ENCODE measurements around the gene ST3GAL2. TPM values are rescaled to one million over a fixed set of nuclear protein-coding genes. Genes with fewer than 3 reads are reported as not detected.
"Not testable (repeated sequence)": the region's sequence is repeated elsewhere in the genome, so short reads cannot be mapped to it uniquely, and the experiment has no call there.

Gene ST3GAL2
- total RNA-seq, 1 experiment from 2014 or later, result 8.9 TPM

DNA sequence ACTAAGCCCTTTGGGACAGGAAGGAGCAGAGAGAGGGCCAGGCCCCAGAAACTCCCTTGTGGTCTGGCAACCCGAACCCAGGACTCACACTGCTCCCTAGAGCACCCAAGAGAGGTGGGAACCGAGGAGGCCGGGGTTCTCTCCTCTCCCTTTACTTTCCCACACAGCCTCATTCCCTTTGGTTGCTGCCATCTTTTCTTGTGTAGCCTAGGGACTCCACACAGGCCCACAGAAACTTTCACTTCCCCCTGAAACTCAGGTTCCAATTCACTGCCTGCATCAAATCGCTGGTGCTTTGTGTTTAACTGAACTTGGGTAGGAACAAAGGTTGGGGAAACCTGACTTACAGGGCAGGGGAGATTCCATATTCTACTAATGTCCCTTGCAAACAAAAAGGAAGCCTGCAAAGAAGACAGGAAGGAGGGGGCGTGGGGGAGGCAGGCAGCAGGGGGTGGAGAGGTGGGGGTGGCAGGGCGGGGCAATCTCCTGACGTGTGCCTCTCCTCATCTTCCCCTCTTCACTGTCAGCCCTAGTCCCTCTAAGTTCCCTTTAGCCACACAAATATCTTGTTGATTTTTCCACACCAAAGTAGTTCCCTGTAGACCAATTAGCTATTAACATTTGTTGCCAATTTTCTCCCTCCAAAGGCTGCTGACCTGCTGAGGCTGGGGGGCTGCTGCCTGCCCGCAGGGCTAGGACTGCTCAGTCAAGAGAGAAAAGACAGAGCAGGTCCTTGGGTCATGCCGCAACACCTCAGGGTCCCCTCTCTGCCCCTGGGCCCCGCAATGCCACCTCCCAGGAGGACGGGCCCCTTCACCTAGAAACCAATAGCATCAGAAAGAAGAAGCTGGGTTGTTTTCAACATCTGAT lies 8.0 kb downstream of the ST3GAL2 start:
- Histone ChIP-seq H3K4me3 (no peak overlapping the region), H3K9me3 (no peaks in the 10 kb centered on the region), H3K27me3 (no peaks in the 10 kb centered on the region), H3K36me3 (no peaks in the 10 kb centered on the region; the same call in 1 of the 2 replicates)
- no peak for DNase-seq

DNA sequence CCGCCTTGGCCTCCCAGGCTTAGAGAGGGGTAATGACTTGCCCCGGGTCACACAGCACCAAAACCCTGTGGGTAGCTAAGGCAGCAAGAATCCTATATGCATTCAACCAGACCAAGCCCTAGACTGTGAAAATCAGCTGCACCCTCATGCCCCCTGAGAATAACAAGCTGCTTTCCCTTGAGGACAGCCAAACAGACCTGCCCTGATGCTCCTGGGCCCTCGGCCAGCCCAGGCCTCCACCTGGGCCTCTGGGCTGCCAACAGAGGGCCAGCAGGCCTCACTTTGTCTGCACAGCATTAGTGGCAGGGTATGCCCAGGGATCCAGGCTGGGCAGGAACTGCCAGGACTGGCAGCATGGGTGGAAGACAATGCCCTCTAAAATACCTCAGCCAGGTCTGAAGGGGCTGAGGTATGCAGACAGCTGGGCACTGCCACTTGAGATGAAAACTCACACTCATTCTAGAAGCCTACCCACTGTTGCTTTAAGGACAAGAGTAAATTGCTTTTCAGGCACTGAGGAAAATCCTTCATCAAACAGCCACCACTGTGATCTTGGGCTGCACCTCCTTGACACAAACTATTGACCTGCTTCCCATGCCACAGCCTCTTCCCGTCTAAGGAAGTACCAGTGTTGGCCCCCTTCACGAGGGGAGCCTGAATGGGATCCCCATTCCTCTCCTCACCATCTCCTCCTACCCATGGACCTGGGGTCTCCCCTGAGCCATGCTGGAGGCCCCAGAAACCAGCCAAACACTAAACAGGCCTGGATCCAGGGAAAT lies 8.8 kb downstream of the ST3GAL2 start:
- DNase-seq, result no peak
- H3K36me3 ChIP-seq, result no peaks in the 10 kb centered on the region; the same call in 1 of the 2 replicates
- H3K4me3 ChIP-seq, result no peak overlapping the region
- H3K27me3 ChIP-seq, result no peaks in the 10 kb centered on the region
- H3K9me3 ChIP-seq, result no peaks in the 10 kb centered on the region

DNA sequence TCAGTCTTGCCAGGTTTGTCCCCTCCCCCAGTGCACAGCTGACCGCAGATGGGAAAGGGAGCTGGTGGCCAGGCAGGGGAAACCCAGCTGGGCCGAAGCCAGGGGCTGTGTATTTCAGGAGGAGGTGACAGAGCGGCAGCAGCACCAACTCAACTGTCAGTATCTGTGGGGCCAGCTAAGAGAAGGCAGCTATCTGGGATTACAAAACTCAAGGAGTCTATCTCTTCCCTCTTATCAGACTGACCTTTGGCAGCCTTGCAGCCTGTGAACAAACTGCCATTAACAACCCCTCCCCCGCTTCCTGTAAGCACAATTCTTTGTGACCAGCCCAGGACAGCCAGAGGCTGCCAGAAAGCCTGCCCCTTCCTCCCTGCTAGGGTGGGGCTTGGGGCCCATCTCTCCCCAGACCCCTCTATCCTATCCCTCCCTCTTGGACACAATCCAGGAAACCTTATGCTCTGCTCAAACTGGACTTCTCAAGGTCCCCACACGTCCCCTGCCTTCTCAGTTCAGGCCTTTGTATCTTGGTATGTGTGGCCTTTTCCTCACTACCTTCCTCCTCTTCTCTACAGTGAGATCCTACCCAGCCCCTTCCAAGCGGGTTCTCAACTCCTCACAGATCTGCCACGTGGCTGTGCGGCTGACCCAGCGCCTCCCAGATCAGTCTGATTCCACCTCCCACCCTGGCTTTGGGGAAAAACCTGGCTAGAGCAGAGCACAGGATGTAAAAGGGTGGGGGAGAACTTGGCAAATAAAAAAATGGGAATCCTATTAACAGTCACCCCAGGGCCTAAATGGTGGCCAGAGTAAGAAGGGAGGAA lies 10.5 kb downstream of the ST3GAL2 start:
- no peak overlapping the region for H3K4me3 ChIP-seq
- no peaks in the 10 kb centered on the region for H3K36me3 ChIP-seq
- no peaks in the 10 kb centered on the region for H3K9me3 ChIP-seq
- peak; percentile 88 for DNase-seq
- H3K27me3 ChIP-seq, result no peaks in the 10 kb centered on the region

DNA sequence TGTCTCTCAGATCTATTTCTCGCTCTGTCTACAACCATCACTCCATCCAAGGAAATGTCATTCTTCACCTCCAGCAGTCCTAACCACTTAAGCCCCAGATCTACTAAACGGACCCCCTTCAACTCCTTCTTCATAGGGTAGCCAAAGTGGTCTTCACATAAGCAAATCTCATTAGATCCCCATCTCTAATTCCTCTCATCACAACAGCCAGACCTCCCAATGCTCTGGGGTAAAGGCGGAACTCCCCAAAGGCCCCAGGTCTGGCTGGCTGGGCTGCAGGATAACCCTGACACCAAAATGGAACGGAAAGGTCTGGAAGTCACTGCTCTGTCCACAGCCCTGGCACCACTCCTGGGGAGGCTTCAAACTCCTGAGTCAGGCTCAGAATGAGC lies 11.1 kb downstream of the ST3GAL2 start:
- Histone ChIP-seq H3K36me3 (no peaks in the 10 kb centered on the region), H3K9me3 (no peaks in the 10 kb centered on the region), H3K27me3 (no peaks in the 10 kb centered on the region), H3K4me3 (no peak overlapping the region)
- no peak for DNase-seq

DNA sequence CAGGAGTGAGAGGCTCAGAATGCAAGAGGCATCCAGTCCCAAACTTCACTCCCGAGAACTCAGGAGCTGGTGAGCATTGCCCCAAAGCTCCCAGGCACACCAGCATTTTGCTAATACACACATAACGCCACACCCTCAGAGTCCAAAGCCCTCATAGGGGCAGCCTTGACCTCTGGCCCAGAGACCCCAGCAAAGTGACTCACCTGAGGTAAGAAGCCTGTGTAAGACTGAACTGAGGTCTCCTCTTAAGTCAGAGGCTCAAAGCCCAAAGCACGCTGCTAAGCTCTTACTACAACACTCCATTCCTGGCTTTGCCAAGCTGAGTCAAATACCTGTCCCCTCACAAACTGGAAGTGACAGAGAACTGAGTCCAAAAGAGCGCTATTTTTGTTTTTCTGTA lies 16.4 kb downstream of the ST3GAL2 start:
- no peaks in the 10 kb centered on the region for H3K9me3 ChIP-seq
- no peak overlapping the region for H3K4me3 ChIP-seq
- no peak for DNase-seq
- no peaks in the 10 kb centered on the region for H3K27me3 ChIP-seq
- no peaks in the 10 kb centered on the region for H3K36me3 ChIP-seq

DNA sequence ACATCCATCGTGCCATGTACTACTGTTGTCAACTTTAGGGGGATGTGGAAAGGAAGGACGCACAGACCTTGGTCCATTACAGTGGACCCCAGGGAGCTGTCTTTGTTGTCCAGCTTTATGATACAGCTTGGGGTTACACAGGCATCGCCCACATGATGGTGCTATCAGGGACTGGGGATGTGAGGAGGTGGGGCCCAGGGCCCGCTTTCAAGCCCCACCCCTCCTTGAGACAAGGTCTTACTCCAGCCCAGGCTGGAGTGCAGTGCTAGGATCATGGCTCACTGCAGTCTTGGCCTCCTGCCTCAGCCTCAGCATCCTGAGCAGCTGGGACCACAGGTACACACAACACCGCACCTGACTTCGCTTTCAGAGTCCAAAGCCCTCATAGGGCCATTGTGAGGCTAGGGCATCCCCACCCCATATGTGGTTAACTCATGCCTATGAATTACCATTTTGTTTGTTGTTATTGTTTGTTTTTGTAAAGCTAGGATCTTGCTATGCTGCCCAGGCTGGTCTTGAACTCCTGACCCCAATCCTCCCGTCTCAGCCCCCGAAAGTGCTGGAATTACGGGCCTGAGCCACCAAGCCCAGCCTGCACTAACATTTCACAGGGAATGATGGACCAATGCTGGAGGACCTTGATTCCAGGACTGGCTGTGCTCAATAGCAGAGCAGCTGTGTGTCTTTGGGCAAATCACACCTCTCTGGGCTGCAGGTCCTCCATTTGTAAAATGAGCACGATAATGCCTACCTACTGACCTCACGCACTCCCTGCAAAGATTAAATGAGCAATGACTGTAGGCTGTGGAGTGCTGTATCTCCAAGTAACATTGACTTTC lies 17.2 kb downstream of the ST3GAL2 start:
- Histone ChIP-seq H3K9me3 (no peaks in the 10 kb centered on the region), H3K36me3 (no peaks in the 10 kb centered on the region), H3K27me3 (no peaks in the 10 kb centered on the region), H3K4me3 (no peak overlapping the region)
- no peak for DNase-seq

DNA sequence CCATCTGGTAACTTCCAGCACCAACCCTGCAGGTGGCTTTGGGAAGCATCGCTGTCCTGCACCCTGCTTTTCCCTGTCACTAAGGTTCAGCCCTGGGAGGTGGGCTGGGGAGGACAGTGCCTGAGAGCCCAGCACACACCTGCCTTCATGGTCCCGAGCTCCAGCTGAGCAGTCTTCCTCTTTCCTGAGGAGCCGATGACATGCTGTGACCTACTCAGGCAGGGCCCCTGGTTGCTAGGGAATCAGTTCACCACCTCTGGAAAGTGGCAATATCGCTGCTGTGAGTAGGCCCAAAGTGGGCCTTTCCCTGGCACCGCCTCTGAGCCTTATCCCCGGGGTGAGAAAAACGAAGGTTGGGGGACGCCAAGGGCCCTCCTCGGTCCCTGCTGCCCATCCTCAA lies 17.9 kb downstream of the ST3GAL2 start:
- Histone ChIP-seq H3K36me3 (no peaks in the 10 kb centered on the region), H3K4me3 (no peak overlapping the region), H3K9me3 (no peaks in the 10 kb centered on the region), H3K27me3 (no peaks in the 10 kb centered on the region)
- DNase-seq, result no peak

DNA sequence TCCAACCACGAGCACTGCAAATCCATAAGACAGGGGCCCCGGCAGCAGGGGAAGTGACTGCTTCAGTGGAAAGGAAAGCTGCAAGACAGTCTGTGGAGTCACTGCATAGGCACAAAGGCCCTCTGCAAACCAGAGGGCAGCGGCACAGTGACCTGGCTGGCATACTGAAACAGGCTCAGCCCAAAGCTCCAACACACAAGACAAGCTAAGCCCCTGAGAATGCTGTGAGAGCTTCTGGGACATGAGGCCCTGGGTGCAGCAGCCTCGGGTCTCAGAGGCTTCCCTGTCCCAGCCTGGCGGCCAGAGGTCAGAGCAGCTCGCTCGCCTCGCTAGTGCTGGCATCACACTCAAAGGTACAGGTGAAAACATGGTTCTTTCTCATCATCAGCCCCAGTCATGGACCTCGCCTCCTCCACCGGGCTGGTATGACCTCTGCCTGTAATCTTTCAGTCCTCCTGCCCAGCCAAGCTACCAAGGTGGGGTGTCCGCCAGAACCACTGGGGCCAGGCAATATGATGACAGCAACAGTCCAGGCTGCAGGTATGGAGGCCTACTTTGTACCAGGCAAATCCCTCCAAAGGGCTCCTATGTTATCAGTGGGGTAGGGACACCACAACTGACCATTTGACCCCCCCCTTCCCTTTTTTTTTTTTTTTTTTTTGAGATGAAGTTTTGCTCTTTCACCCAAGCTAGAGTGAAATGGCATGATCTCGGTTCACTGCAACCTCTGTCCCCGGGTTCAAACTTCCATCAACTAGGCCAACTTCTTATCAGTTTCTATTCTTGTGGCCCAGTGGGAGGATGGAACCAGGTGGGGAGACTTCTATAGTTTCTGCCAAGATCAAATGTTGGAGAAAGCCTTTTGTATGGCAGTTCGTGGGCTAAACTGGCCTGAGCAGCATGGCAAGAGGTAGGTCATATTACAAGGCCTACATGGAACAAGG lies 19.2 kb downstream of the ST3GAL2 start:
- no peak overlapping the region for H3K4me3 ChIP-seq
- no peaks in the 10 kb centered on the region for H3K27me3 ChIP-seq
- H3K36me3 ChIP-seq, result no peaks in the 10 kb centered on the region
- no peaks in the 10 kb centered on the region for H3K9me3 ChIP-seq
- no peak for DNase-seq

DNA sequence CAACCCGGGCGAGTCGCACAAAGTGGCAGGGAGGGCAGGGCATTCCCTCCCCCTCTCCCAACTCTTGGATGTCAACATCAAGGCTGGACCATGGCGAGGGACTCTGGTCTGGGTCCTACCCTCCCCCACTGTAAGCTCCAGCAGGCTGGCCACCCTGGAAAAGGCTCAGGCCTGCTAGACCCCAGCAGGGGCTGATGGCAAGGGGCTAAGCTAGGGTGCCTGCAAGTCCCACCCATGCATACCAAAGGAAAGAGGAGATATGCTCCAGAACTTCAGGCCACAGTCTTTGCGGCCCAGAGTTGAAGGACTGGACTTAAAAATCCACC lies 19.9 kb downstream of the ST3GAL2 start:
- no peak overlapping the region for H3K4me3 ChIP-seq
- no peak for DNase-seq
- H3K9me3 ChIP-seq, result no peaks in the 10 kb centered on the region
- no peaks in the 10 kb centered on the region for H3K36me3 ChIP-seq
- H3K27me3 ChIP-seq, result no peaks in the 10 kb centered on the region

DNA sequence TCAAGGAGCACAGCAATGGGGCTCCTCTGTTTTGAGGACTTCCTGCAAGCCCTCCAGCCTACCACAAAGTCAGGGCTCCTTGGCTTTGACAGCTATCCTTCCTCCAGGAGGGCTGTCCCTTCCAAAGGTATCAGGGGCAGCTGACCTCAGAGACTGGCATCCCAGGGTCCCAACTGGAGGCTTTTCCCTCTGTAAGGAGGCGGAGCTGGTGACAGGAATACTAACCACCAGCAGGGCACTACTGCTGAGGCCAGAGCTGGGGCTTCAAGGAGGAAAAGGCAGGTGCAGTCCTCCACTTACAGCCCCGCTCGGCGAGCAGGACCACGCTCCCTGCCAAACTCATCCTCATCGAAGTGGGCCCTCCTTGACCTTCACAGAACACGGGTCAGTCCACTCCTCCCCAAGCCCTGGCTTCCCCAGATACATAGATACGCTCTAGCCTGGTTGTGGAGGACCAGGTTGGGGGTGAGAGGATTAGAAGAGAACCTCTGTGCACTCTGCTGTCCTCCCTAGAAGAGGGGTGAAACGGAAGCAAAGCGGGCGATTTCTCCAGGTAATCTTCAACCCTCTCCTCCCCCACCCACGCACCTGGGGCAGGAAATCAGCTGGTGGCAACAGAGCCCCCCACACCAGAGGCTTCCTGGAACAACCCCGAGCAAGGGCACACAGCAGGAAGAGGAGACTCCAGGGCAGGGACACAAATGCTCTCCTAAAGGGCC lies 20.5 kb downstream of the ST3GAL2 start:
- Histone ChIP-seq H3K9me3 (no peaks in the 10 kb centered on the region), H3K36me3 (no peaks in the 10 kb centered on the region), H3K27me3 (no peaks in the 10 kb centered on the region), H3K4me3 (no peak overlapping the region)
- DNase-seq, result no peak

DNA sequence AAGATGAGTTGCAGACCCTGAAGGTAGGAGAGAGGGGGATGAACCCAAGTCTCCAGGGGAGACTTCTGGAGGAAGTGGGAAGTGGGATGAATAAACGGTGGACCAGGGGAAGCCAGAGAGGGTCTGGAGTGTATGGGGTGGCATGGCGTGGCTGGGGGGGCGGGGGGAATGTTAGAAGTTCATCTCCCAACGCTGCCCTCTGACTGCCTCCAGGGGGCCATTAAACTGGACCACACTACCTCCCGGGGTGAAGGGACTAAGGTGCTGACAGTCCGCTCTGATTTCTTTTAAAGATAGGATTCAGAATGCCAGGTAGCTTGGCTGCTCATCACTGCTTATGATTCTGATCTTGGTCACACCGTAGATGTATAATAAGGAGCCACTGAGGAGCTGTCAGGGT lies 21.2 kb downstream of the ST3GAL2 start:
- Histone ChIP-seq H3K36me3 (no peaks in the 10 kb centered on the region), H3K27me3 (no peaks in the 10 kb centered on the region), H3K9me3 (no peaks in the 10 kb centered on the region), H3K4me3 (no peak overlapping the region)
- no peak for DNase-seq

DNA sequence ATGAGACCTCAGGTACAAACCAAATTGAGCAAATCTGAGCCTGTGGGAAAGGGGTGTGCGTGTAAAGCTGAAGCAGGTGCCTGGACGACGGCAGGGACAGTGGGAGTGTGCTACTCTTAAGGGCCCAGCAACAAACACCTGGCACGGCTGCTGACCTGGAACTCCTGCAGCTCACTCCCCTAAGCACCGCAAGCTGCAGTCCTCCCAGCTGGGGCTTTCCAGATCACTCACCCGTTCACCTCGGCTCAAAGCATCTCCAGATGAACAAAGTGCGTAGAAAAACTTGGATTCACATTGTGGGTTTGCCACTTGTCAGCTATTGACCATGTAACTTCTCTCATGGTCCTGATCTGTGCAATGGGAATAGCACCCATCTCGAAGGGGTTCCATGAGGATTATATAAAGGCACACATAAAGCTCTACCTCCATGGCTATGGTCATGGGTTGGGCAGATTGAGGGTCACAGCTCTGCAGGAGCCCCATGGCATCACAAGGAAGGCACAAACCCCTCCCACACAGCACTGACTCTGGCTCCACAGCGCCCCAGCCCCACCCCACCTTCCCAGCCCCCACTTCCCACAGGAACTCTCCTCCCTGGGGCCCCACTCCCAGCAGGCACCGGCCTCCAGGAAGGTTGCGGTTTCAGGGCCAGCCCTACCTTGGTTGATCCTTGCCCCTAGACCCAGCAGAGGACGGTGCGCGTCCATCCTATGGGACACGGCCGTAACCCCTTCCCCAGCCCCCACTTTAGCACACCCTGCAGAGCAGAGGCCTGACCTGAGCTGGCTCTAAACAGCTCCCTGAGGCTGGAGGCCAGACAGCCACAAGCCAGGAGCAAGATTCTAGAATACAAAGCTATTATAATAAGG lies 21.9 kb downstream of the ST3GAL2 start:
- Histone ChIP-seq H3K4me3 (no peak overlapping the region), H3K36me3 (no peaks in the 10 kb centered on the region), H3K9me3 (no peaks in the 10 kb centered on the region), H3K27me3 (no peaks in the 10 kb centered on the region)
- DNase-seq, result no peak

DNA sequence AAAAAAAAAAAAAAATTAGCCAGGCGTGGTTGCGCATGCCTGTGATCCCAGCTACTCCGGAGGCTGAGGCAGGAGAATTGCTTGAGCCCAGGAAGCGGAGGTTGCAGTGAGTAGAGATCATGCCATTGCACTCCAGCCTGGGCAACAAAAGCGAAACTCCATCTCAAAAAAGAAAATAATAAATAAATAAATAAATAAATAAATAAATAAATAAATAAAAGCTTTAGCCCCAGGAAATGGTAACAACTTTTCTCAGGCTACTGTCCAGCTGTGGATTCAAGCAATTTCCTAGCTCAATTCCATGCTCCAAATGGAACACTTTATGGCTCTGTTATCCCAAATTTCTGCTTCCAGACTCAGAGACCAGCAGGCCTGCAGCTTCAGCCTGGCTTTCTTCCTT lies 25.3 kb downstream of the ST3GAL2 start:
- not testable (repeated sequence) for H3K27me3 ChIP-seq, DNase-seq, H3K9me3 ChIP-seq, H3K36me3 ChIP-seq, H3K4me3 ChIP-seq

DNA sequence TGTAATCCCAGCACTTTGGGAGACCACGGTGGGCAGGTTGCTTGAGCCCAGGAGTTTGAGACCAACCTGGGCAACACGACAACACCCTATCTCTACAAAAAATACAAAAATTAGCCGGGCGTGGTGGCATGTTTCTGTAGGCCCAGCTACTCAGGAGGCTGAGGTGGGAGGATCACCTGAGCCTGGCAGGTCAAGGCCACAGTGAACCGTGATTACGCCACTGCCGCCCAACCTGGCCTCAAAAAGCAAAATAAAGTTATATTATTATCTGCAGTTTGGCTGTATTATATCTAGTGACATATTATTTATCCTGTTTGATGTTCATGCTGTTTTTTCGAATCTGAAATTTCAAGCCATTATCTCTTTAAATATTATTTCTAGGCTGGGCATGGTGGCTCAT lies 26.5 kb downstream of the ST3GAL2 start:
- DNase-seq, result no peak
- H3K4me3 ChIP-seq, result no peak overlapping the region
- H3K36me3 ChIP-seq, result no peaks in the 10 kb centered on the region
- no peaks in the 10 kb centered on the region for H3K27me3 ChIP-seq
- H3K9me3 ChIP-seq, result no peaks in the 10 kb centered on the region
